DOHH2 (cell line): ENCODE measurements around the gene RASL10A.
"Not testable (repeated sequence)": the region's sequence is repeated elsewhere in the genome, so short reads cannot be mapped to it uniquely, and the experiment has no call there.

Experiments
- H3F3A ChIP-seq: fragments of 200-600 bp; sonication (generic), shearing (Covaris generic); 2 replicates; pipeline ENCODE4 v1.6.0; 2016; ENCODE audit warnings: antibody characterized with exemption, mild to moderate bottlenecking; ENCODE audit not compliant: control insufficient read depth, insufficient read depth
- H3K27ac ChIP-seq: fragments of 200-600 bp; sonication (generic); 2 replicates; pipeline ENCODE4 v1.5.1; 2014; ENCODE audit warnings: low read depth, mild to moderate bottlenecking, low read length, moderate library complexity
- H3K27me3 ChIP-seq: fragments of 200-600 bp; sonication (generic); 2 replicates; pipeline ENCODE4 v1.6.1; 2014; ENCODE audit warnings: mild to moderate bottlenecking, low read length, mixed read lengths; ENCODE audit not compliant: control insufficient read depth
- H3K36me3 ChIP-seq: fragments of 200-600 bp; sonication (generic); 2 replicates; pipeline ENCODE4 v1.6.1; 2014; ENCODE audit warnings: mild to moderate bottlenecking, low read length, moderate library complexity, mixed read lengths; ENCODE audit not compliant: control insufficient read depth
- H3K4me1 ChIP-seq: fragments of 200-600 bp; sonication (generic); 2 replicates; pipeline ENCODE4 v1.6.1; 2014; ENCODE audit warnings: mild to moderate bottlenecking, low read length, mixed read lengths; ENCODE audit not compliant: control insufficient read depth
- H3K4me2 ChIP-seq: fragments of 200-600 bp; sonication (generic); 2 replicates; pipeline ENCODE4 v1.6.0; 2014; ENCODE audit warnings: mild to moderate bottlenecking, low read length, moderate library complexity
- H3K4me3 ChIP-seq: fragments of 200-600 bp; sonication (generic); 2 replicates; pipeline ENCODE4 v1.5.1; 2014; ENCODE audit warnings: mild to moderate bottlenecking, low read length, mixed read lengths
- H3K79me2 ChIP-seq: fragments of 200-600 bp; sonication (generic); 2 replicates; pipeline ENCODE4 v1.6.1; 2014; ENCODE audit warnings: mild to moderate bottlenecking, low read length, mixed read lengths; ENCODE audit not compliant: control insufficient read depth
- H3K9me2 ChIP-seq: fragments of 200-600 bp; sonication (generic); replicated peaks from 2 replicates; pipeline ENCODE4 v1.6.1; 2014; ENCODE audit warnings: mild to moderate bottlenecking, low read length, mixed read lengths; ENCODE audit not compliant: control insufficient read depth
- H3K9me3 ChIP-seq: fragments of 200-600 bp; sonication (generic); 2 replicates; pipeline ENCODE4 v1.6.1; 2014; ENCODE audit warnings: antibody characterized with exemption, low read length, mixed read lengths; ENCODE audit not compliant: control insufficient read depth, insufficient read depth
- H4K20me1 ChIP-seq: fragments of 200-600 bp; sonication (generic); 2 replicates; pipeline ENCODE4 v1.6.0; 2014; ENCODE audit warnings: low read depth, mild to moderate bottlenecking, antibody characterized with exemption, low read length, moderate library complexity; ENCODE audit not compliant: control insufficient read depth, insufficient read depth
- CTCF ChIP-seq: fragments of 200-600 bp; sonication (generic); IDR thresholded peaks from one replicate; pipeline ENCODE4 v1.5.1; 2014; ENCODE audit warnings: antibody characterized with exemption, mild to moderate bottlenecking, low read depth, low read length; ENCODE audit not compliant: poor library complexity, severe bottlenecking
- EZH2phosphoT487 ChIP-seq: fragments of 200-600 bp; sonication (generic); IDR thresholded peaks from 2 replicates; pipeline ENCODE4 v1.6.1; 2017; ENCODE audit warnings: borderline replicate concordance, mild to moderate bottlenecking, antibody characterized with exemption, low read length, moderate library complexity, mixed read lengths

Gene RASL10A

GRCh38 chr22:29315286-29316140 lies at the start of gene RASL10A:
TSS of gene RASL10A (minus strand) at chr22:29315697. CDS start at chr22:29315246, 451 bp downstream.
- H3K27ac ChIP-seq = no peak within 1 kb of the TSS

GRCh38 chr22:29359469-29359868 lies 44.0 kb upstream of the RASL10A start:
- Histone ChIP-seq H4K20me1 (no peaks in the 10 kb centered on the region), H3F3A (no peaks in the 10 kb centered on the region; the same call in 1 of the 2 replicates), H3K79me2 (peaks cover 9% of the 10 kb centered on the region), H3K4me1 (peaks cover 15% of the 10 kb centered on the region), H3K9me3 (no peaks in the 10 kb centered on the region), H3K36me3 (peaks cover 67% of the 10 kb centered on the region), H3K27me3 (no peaks in the 10 kb centered on the region), H3K4me3 (no peak overlapping the region), H3K4me2 (no peak overlapping the region), H3K9me2 (no peaks in the 10 kb centered on the region), H3K27ac (no peak overlapping the region)
- TF ChIP-seq CTCF = peak; percentile 54
- TF ChIP-seq EZH2phosphoT487 = no peak

More at GRCh38 chr22:29315286-29316140, at the start of gene RASL10A:
- Histone ChIP-seq H3K9me3 (no peaks in the 10 kb centered on the region), H3K9me2 (no peaks in the 10 kb centered on the region), H3K79me2 (no peaks in the 10 kb centered on the region), H3K4me3 (no peak within 1 kb of the TSS), H3K36me3 (no peaks in the 10 kb centered on the region), H3K4me2 (no peak within 1 kb of the TSS), H4K20me1 (no peaks in the 10 kb centered on the region), H3K4me1 (peaks cover 4% of the 10 kb centered on the region), H3F3A (0 out of 2 replicates have a peak, but pooled peaks cover 4% of the 10 kb centered on the region), H3K27me3 (peaks cover 16% of the 10 kb centered on the region)
- TF ChIP-seq CTCF (no peak), EZH2phosphoT487 (no peak)

- not testable (repeated sequence) for H3K27me3 ChIP-seq, H3K9me2 ChIP-seq, H4K20me1 ChIP-seq, H3K9me3 ChIP-seq, H3K27ac ChIP-seq, H3K4me2 ChIP-seq, H3F3A ChIP-seq, H3K4me3 ChIP-seq, H3K79me2 ChIP-seq, H3K4me1 ChIP-seq
- peaks cover 73% of the 10 kb centered on the region for H3K36me3 ChIP-seq
Measured at GRCh38 chr22:29357193-29357890, 41.8 kb upstream of the RASL10A start.

- Histone ChIP-seq H3K4me2 (no peak overlapping the region), H4K20me1 (no peaks in the 10 kb centered on the region), H3K79me2 (no peaks in the 10 kb centered on the region), H3K9me2 (no peaks in the 10 kb centered on the region), H3K27ac (no peak overlapping the region), H3F3A (no peaks in the 10 kb centered on the region), H3K27me3 (no peaks in the 10 kb centered on the region), H3K9me3 (no peaks in the 10 kb centered on the region), H3K4me3 (no peak overlapping the region), H3K36me3 (peaks cover 89% of the 10 kb centered on the region), H3K4me1 (no peaks in the 10 kb centered on the region)
- TF ChIP-seq EZH2phosphoT487 (no peak), CTCF (no peak)
Measured at GRCh38 chr22:29353860-29354259, 38.4 kb upstream of the RASL10A start.
